Thyroid gland (tissue), 4 donors: Measurements from ENCODE around the gene AP3D1.

Experiments
- CTCF ChIP-seq, 6 experiments: fragments of 200-600 bp in 3 of 6; fragments of 450-650 bp in 3 of 6; sonication (generic) in 3 of 6; IDR thresholded peaks; one replicate each; pipeline ENCODE4 v1.5.1; 2016 to 2019; ENCODE audit warnings: antibody characterized with exemption in 6 of 6, mild to moderate bottlenecking in 2 of 6, inconsistent platforms in 1 of 6, moderate library complexity in 1 of 6
- POLR2A ChIP-seq, 2 donors: fragments of 450-650 bp; IDR thresholded peaks; one replicate each; pipeline ENCODE4 v1.6.1; 2017; ENCODE audit warnings: antibody characterized with exemption in 2 of 2, mild to moderate bottlenecking in 2 of 2, moderate library complexity in 1 of 2

GRCh38 chr19:2157452-2157851, 6.1 kb upstream of the AP3D1 start:
- TF ChIP-seq CTCF (IDR thresholded peaks at IDR 0.05): no peak
- TF ChIP-seq POLR2A (IDR thresholded peaks at IDR 0.05): no peak
